CD4-positive, alpha-beta T cell treated with Interleukin-12 subunit alpha and Interleukin-12 subunit beta, for 1 hour (primary cell): ENCODE data around the gene DAAM1.

Experiments
- DNase-seq: peaks from one replicate; pipeline ENCODE4 v3.0.0-alpha.2; 2020

The DAAM1 gene

DNA sequence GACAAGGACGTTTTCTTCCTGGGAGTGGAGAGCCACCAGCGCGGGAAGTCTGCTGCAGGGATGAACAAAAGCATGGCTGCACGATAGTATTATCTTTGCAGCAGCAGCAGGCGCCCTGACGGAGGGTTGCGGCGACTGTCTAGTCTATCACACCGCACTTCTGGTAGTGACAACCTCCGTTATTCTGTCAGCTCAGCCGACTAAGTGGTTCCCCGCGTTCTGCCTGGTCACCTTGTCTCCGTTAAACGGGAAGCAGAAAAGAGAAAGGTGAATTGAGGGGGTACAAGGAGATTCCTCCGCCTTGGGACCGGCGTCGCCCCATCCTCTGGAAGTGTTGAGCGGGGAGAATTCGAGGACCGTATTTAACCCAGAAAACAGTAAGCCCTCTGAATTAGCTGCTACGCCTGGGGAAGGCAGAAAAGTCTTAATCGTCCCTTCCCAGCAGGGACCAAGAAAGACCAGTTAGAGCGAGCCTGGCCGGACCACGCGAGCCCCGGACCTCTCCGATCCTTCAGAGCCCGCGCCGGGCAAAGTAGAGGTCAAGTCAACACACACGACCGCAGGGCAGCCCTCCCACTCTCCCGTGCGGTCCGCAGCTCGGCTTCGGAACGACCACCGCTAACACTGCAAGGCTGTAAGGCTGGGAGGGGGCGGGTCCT is 536 bp upstream of the DAAM1 start:
- peak; percentile 51 for DNase-seq

DNA sequence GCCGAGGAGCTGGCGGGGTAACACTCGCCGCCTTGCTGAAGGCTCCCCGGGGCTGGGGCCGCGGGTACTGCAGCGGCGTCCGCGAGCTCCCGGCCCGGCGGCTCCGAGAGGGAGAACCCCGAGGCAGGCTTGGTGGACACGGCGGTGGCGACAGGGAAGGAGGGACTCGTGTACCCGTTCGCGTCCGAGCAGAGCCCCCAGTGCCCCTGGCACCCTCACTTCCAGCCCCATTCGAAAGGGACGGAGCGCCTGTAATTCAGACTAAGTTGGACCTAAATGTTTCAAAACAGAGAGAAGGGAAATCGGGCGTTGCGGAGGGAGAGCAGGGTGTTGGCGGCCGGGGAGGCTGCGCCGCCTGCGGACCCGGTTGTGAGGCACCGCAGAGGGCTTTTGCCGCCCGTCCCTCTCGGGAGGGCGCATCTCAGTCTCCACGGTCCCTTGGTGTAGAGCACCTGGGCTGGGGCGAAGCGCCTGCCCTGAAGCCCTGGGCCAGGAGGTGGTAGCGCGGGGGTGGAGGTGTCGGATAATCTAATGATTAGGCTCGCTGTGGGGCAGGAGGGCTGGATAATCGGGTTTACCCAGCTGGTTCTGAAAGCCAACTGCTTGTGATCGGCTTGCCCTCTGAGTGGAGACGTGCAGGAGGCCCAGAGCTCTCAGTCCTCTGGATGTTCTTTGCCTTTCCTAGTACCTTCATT is 771 bp downstream of the DAAM1 start:
- peak; percentile 31 for DNase-seq

DNA sequence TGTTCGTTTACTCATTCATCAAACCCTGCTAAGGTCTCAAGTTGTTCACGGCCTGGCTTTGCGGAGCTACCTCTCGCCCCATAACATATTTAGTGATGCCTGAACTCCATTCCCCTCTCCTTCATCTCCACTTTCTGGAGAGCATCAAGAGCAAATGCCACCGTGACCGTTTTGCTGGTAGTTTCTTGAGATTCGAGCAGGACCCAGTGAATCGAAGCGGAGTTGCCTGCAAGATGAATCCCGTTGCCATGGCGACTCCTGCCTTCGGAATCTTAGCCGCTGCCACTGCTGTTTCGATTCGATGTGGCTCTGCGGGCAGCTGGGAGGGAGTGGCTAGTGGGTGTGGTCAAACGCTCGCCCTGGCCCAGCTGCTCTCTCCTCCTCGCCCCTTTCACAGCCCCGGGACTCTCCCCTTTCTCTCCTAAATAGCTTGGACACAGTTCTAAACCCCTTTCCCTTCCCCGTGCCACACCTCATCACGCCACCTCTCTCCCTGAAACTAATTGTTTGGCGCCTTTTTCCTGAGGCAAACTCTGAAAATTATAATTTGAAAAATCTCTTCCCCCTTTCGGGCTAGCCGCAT is 1.4 kb downstream of the DAAM1 start:
- DNase-seq, result peak; percentile 83

DNA sequence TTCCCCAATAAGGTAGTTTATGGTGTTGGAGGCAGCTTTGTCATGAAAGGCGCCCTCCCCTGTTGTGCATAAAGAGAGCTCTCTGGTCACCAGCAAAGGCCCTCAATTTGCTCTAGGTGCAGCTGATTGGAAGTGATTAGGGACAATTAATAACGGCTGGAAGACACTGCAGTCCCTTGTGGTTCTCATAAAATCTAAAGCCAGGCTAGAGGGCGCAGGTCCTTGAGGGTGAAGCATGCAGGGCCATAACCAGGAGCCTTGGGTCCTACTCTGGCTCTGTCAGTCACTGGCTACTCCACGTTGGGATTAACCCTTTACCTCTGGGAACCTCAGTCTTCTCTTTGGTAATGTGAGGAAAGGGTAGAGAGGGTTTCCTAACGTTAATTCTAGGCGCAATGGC is 1.9 kb downstream of the DAAM1 start:
- no peak for DNase-seq

DNA sequence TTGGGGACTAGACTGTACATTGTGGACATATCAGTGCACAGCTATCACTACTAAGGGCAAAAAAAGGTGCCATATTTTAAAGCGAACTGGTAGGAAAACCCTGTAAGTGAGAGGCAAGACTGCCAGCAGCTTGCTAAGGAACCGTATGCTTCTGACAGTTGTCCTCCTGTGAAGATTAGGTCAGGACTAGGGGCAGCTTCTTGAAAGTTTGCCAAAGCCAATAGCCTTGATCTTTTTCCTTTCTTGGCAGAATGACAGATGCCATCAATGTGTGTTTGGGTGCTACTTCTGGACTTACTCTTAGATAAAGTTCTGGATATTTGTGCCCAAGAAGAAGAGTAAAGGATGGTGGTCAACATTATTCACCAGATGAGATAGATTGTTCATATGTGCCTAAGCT is 7.4 kb downstream of the DAAM1 start:
- no peak for DNase-seq

DNA sequence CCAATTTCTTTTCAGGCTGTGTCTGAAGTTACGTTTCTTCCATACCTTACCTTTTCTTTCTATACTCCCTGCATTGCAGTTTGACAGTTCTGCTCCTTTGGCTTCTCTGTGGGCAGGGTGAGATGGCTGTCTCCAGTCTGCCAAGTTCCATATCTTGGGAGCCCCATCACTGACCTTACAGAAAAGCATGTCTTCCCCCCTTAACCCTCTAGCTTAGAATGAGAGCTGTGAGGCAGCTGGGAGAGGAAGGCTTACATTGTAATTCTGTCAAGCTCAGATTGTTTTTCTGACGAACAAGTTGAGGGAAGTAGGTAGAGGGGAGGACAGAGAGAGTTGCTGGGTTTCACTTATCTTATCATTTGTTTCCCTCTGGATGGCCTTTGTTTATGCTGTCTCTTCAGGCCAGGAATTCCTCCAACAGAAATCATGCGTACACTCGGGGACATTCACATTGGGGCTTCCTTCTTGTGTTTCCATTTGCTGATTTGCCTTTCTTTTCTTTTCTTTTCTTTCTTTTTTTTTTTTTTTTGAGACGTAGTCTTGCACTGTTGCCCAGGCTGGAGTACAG is 9.3 kb downstream of the DAAM1 start:
- no peak for DNase-seq

DNA sequence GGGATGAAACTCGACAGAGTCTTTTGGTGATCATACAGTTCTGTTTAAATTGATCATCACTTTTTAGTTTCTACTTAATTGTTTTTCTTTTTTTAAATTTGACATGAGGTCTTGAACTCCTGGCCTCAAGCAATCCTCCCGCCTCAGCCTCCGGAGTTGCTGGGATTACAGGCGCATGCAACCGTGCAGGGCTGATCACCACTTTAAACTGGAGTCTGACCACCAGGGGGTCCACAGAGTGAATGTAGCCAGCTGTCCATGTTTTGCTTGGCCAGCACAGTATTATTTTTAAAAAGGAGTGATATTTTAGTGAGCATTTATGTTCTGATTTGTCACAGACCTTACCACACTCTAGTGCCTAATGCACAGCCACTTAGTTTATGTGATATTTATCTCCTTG is 10.7 kb downstream of the DAAM1 start:
- DNase-seq, result no peak

DNA sequence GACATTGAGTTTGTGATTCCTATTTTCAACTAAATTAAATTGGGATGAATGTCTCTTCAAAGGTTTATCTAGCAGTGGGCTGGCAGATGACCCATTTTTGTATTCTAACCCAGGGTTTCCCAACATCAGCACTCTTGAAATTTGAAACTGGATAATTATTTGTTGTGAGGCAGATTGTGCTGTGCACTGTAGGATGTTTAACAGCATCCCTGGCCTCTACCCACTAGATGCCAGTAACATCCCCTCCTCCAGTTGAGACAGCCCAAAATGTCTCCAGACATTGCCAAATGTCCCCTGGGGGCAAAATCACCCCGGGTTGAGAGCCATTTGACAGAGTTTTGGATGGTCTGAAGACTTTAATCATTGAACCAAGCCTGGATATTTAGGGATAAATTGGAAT is 11.1 kb downstream of the DAAM1 start:
- DNase-seq, result no peak

DNA sequence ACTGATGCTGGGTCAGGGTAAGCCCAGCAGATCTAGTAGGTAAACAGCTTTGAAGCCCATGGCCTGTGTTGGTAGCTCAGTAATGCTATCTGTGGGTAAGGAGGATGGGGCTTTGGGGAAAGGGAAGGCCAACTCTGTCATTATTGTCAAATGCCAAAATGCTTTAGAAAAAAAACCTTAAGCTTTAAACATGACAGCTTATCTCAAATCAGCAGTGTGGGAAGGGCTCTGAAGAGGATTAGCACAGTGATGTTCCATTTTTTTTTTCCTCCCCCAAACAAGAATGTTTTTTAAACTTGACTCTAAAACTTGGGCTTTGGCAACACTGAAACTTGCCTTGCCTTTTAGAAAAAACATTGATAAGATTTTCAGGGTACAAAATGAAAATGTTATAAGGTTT is 11.7 kb downstream of the DAAM1 start:
- no peak for DNase-seq

DNA sequence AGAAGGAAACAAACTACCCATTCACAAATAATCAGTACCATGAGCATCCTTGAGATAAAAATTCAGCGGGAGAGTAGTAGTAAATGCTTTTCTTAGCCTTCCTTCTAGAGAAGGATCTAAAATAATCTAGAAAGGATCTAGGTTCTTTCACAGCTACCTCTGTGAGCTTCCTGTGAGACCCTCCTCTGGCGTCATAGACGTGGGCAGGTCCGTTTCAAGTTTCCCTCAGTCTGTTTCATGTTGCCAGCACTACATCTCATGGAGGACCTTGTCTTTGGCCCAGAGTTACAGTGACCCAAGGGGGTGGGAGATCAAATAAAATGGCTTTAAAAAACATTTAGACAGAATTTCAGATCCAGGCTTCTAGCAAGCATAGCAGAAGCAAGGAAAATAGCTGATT is 13.6 kb downstream of the DAAM1 start:
- DNase-seq, result no peak

DNA sequence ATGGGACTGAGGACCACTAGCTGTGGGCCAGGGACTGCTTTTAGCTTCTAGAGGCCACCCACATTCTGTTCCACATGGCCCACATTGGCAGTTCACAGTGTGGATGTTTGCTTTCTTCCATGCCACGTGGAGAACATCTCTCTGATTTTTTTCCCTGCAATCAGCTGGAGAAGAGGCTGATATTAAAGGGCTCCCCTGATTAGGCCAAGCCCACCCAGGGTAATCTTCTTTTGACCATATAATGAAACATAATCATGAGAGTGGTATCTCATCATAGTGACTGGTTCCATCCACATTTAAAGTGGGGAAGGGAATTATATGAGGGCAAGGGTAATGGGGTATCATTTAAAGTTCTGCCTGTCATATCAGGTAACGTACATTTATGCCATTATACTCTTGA is 15.8 kb downstream of the DAAM1 start:
- DNase-seq, result no peak

DNA sequence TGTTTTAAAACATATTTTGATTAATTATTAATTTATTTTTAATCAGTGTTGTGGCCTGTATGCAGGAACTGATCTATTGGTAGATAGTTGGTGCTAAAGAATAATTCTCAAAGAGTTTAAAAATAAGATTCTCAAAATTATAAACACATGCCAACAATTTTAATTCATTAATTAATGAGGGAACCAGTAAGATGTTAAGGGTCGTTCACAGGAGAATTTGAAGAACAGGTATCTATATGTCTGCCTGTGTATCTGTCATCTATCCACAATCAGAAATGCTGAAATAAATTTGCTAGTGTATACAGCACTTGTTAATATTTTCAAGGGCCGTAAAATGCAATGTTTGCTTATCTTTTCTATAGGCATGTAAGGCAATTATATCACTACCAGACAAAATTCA is 18.4 kb downstream of the DAAM1 start:
- no peak for DNase-seq

DNA sequence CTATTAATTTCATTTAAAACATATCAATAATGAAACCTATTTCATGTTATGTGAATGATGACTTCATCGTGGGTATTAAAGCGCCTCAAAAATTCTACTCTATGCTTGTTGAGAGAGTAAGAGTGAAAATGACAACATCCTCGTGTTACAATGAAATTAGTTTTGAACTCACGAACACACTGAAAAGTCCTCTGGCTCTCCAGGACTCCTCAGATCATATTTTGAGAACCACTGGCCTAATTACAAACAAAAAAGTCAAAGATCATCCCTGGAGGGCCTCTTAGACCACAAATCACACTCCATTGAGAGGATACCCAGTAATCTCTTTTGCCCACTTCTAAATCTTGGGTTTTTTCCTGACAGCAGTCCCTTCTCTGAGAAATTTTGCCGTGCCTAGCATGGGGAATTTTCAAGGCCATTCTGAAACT is 19.1 kb downstream of the DAAM1 start:
- DNase-seq, result no peak

DNA sequence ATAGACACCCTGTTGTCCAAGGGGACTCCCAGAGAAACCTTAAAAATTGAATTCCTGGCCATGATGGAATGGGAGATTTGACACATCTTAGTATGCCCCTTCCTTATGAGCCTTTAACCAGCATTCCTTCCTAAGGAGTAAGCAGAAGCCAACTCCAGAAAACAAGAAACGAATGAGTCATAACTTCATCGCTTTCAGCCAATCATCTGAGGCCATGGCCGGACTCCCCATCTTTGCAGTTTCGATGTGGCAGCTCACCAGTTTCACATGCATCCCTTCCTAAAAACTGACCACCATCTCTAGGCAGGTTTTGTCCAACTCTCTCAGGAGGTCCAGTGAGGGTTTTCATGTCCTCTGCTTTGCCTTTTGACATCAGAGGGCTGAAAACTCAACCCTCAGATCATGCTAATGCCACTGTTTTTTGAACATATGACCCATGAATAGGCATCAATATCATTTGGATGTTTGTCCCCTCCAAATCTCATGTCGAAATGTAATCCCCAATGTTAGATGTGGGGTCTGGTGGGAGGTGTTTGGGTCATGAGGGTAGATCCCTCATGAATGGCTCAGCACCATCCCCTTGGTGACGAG is 19.9 kb downstream of the DAAM1 start:
- no peak for DNase-seq

DNA sequence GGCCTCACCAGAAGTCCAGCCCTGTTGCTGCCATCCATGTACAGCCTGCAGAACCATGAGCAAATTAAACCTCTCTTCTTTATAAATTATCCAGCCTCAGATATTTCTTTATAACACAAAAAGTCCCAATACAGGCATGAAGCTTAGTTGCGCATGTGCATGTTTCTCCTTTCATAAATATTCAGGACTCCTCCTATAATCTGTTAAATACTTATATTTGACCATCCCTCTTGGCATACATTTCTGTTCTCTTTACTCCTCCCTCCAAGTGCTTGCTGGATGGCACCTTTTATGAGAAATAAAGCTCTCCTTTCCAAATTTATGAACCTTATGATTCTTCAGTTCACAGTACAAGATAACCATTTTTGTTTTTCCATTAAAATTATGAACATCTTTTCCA is 20.5 kb downstream of the DAAM1 start:
- no peak for DNase-seq

DNA sequence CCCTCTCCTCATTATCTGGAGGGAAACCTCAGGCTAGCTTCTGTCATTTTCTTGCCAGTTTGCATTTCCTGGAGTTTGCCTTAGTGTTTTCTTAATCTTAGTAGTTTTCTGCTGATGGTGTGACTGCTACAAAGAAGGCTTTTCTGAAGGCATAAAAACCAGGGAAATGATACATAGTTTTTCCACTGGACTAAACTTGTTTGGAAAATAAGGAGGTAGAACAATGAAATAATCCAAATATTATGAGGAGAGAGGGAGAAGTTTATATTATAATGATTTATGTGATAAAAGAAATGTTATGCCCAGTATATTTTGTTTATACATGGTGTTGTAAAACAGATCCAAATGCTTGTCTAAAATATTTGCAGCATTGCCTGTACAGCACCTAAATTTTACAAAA is 22.2 kb downstream of the DAAM1 start:
- no peak for DNase-seq

DNA sequence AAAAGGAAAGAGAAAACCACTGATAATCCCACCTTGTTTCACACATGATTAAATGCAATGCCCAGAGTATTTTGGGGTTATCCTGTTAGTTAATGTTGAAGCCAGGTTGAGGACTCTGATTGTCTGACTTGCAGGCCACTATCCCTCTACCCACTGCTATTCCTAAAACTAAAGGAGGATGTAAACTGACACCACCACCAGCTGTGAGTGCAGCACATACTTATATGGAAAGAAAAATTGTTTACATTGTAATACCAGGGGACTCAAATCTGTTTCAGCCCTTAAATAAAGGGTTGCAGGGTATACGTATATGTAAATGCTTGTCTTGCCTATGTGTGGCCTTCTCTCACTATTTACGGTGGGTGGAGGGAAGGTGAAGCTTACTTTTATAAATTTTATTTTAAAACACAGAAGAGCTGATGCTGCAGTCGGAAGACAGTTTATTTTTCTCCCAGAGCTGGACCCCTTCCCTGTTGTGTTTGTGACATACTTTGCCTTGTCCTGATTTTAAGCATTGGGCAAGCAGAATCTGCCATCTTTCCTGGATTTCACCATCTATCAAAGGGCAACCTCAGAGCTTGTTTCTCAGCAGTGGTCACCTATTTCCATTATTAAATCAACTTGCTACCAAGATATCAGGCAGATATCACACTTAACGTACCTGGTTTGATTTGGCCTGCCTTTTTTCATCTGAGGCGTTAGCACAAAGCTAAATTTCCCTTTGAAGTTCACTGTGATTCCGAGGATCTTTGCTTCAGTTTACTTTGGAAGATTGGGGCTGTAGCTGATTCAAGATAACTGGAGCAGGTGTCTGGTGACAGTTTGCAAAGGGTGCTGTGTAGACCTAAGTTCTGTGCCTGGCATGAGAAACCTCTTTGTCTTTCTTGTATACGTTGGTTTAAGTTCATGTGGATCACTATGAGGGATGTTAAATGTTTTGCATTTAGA is 25.2 kb downstream of the DAAM1 start:
- DNase-seq, result no peak

DNA sequence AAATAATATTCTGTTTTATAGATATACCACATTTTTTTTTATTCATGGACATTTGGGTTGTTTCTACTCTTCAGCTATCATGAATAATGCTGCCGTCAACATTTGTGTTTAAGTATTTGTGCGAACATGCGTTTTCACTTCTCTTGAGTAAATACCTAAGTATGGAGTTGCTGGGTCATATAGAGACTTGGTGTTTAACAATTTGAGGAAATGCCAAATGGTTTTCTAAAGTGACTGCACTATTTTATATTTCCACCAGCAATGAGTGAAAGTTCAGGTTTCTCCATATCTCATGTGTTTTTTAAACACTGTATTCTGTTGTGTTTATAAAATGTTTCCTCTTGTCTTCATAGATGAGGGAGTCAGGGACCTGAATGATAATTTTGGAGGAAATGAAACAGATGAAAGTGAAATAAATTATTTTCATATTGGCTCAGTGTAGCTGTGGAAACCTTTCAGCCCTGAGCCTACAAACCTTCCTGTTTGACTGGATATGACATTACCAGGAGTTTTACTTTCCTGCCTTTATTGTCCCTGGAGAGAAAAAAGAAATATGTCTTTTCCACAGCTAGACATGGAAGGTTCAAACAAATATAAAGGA is 26.3 kb downstream of the DAAM1 start:
- DNase-seq, result no peak

DNA sequence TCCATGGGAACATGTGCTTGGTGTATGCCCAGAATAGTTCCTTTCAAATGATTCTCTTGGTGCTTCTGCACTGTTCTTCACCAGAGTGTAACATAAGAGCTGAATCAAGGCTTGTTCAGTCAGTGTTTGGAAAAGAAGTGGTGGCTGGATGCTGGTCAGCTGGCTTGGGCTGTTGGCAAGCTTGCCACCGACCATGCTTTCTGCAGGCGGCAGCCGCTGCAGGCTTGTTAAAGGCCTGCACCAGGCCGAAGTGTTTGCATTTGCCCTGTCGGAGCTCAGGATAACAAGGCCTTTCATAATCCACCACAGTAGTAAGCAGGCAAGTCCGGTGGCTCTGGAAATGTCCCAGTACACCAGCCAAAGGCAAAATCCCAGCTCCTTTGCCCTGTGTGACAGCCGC is 26.9 kb downstream of the DAAM1 start:
- DNase-seq, result no peak

DNA sequence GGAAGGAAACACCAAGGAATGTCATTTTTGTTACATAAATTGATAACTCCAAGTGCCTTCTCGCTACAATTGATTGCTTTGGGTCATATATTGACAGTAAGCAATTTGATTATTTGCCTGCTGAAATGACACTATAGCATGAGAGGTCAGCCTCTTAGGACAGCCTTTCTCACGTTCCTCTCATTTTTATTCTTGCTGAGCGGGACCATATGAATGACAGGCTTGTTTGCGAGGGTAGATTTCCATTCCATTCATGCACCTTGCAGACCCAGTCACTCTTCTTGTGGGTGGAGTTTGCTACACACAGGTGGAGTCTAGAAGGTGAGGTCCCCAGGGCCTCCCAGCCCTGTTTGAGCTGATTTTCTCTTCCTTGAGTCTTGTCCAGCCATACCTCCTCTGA is 27.3 kb downstream of the DAAM1 start:
- DNase-seq, result no peak

DNA sequence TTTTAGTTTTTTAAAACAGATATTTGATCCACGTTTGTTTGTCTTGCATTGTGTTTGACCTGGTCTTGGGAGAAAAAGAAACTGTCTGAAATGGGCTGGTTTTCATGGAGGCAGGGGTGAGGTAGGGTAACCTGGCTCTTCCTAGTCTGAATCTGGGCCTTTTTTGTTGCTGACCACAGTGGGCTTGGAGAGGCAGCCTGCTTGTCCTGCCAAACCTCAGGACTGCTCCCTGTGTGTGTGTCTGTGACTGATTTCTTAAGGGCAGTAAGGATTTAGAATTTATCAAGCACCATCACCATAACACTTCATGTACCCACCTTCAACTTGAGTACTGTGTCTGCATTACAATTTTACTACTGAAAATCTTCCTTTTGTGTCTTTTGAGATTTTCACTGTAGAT is 28.5 kb downstream of the DAAM1 start:
- no peak for DNase-seq

DNA sequence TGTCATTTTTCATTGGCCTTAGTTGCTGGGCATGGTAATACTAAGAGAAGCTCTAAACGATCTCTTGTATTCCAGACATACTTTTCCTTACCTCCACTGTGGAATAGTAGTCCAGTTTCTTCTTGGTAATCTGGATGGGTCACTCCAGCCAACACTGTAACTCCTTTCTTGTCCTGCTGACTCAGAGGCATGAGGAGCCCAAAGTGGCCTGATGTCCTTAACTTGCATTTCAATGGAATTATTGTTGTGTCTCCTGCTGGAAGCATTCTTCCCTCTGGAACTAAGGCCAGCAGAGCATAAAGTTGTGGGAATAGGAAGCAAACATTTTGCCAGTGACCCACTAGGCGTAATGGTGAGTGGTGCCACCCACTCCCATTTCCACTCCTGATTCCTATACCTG is 33.1 kb downstream of the DAAM1 start:
- no peak for DNase-seq
